Fibroblast of mammary gland (primary cell): ENCODE results near the gene SAP130.
A peak's percentile ranks its signal among the peaks of the same experiment; 100 is the strongest.
"Not testable (repeated sequence)": the region's sequence is repeated elsewhere in the genome, so short reads cannot be mapped to it uniquely, and the experiment has no call there.

Experiments
- DNase-seq: peaks from one replicate; pipeline ENCODE4 v3.0.0-alpha.2; 2010; ENCODE audit warnings: low read depth
- H3K4me3 ChIP-seq: 2 replicates; pipeline ENCODE4 v1.5.1; 2011; ENCODE audit warnings: low read depth, mild to moderate bottlenecking, low read length, moderate library complexity; ENCODE audit not compliant: control insufficient read depth
- CTCF ChIP-seq: conservative IDR thresholded peaks from 2 replicates; pipeline ENCODE4 v1.5.1; 2011; ENCODE audit warnings: low read depth, low read length, inconsistent platforms; ENCODE audit not compliant: control insufficient read depth, insufficient read depth

SAP130 gene

GRCh38 chr2:127917916-127918315 lies 109.9 kb downstream of the SAP130 start:
- no peak for TF ChIP-seq CTCF
- no peak overlapping the region for H3K4me3 ChIP-seq
- no peak for DNase-seq

- no peak for DNase-seq
Observed at GRCh38 chr2:127913808-127914457, 113.9 kb downstream of the SAP130 start.

GRCh38 chr2:127911737-127912136 lies 116.1 kb downstream of the SAP130 start:
- no peak overlapping the region for H3K4me3 ChIP-seq
- no peak for DNase-seq
- no peak for TF ChIP-seq CTCF

More at GRCh38 chr2:127913808-127914457, 113.9 kb downstream of the SAP130 start:
- TF ChIP-seq CTCF: no peak
- H3K4me3 ChIP-seq: no peak overlapping the region

- H3K4me3 ChIP-seq: no peak overlapping the region
- no peak for DNase-seq
- no peak for TF ChIP-seq CTCF
Observed at GRCh38 chr2:127910415-127910814, 117.4 kb downstream of the SAP130 start.

- DNase-seq: no peak
- H3K4me3 ChIP-seq: no peak overlapping the region
- no peak for TF ChIP-seq CTCF
Observed at GRCh38 chr2:127909019-127909418, 118.8 kb downstream of the SAP130 start.

- DNase-seq, H3K4me3 ChIP-seq: not testable (repeated sequence)
Observed at GRCh38 chr2:127907733-127908400, 120.0 kb downstream of the SAP130 start.

- peak overlapping the region; percentile 13 for H3K4me3 ChIP-seq
- DNase-seq: no peak
- no peak for TF ChIP-seq CTCF
Observed at GRCh38 chr2:127906206-127906926, 121.5 kb downstream of the SAP130 start.
